ENCODE results near the gene INPP5A. TPM values are rescaled to one million over a fixed set of nuclear protein-coding genes. Genes with fewer than 3 reads are reported as not detected.
"Not testable (repeated sequence)": the region's sequence is repeated elsewhere in the genome, so short reads cannot be mapped to it uniquely, and the experiment has no call there.

Gene INPP5A
- total RNA-seq, 1 experiment from 2014 or later, result 16.6 TPM

DNA sequence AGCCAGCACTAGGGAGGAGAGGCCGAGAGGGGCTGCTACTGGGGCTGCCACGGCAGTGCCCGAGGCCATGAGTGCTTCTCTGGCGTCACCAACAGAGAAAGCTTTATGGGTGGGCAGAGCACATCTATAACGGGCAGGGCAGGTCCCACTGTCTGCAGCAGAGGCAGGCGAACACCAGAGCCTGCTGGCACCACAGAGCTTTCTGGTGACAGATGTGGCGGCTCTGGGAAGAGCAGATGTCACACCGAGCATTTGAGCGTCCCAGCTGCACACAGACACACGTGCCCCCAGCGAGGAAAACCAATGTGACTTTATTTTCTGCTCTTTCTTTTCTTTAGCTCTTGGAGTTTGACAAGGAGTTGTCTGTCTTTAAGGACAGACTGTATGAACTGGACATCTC is 227.8 kb downstream of the INPP5A start:
- peaks cover 4% of the 10 kb centered on the region for H3K36me3 Mint-ChIP-seq (ENCODE audit: insufficient read depth, unreplicated experiment)
- no peaks in the 10 kb centered on the region for H3K27me3 Mint-ChIP-seq (ENCODE audit: unreplicated experiment)
- no TSS peak for BruUV-seq (replicated peaks)
- no peak overlapping the region for H3K4me3 Mint-ChIP-seq (ENCODE audit: low read depth, unreplicated experiment)
- CTCF ChIA-PET, result no interaction called here
- no peaks in the 10 kb centered on the region for H3K4me1 Mint-ChIP-seq (ENCODE audit: low read depth, unreplicated experiment)
- H3K9me3 Mint-ChIP-seq (ENCODE audit: low read depth, unreplicated experiment), result no peaks in the 10 kb centered on the region
- TF ChIP-seq, protein P1, sequence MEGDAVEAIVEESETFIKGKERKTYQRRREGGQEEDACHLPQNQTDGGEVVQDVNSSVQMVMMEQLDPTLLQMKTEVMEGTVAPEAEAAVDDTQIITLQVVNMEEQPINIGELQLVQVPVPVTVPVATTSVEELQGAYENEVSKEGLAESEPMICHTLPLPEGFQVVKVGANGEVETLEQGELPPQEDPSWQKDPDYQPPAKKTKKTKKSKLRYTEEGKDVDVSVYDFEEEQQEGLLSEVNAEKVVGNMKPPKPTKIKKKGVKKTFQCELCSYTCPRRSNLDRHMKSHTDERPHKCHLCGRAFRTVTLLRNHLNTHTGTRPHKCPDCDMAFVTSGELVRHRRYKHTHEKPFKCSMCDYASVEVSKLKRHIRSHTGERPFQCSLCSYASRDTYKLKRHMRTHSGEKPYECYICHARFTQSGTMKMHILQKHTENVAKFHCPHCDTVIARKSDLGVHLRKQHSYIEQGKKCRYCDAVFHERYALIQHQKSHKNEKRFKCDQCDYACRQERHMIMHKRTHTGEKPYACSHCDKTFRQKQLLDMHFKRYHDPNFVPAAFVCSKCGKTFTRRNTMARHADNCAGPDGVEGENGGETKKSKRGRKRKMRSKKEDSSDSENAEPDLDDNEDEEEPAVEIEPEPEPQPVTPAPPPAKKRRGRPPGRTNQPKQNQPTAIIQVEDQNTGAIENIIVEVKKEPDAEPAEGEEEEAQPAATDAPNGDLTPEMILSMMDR (IDR thresholded peaks at IDR 0.05; ENCODE audit: unreplicated experiment), result no peak
- DNase-seq, result no peak
- no peak overlapping the region for H3K27ac Mint-ChIP-seq (ENCODE audit: unreplicated experiment)
- intact Hi-C loops (cut with micrococcal nuclease; ENCODE audit: unreplicated experiment), result no loop called here

DNA sequence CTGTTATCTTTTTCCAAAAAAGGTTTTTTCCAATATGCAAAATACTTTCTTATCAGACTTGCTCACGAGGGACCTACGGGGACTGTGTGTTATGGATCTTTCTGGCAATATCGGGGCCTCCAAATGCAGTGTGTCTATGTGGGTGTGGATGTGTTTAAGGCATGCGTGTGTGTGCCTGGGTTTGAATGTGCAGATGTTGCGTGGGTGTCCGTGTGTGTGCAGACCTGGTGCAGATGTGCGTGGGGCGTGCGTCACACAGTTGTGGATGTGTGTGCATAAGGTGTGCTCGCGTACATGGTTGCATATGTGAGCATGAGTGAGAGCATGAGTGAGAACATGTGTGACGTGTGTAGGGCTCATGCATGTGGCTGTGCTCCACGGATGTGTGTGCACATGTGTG is 228.7 kb downstream of the INPP5A start:
- no peak overlapping the region for H3K27ac Mint-ChIP-seq (ENCODE audit: unreplicated experiment)

DNA sequence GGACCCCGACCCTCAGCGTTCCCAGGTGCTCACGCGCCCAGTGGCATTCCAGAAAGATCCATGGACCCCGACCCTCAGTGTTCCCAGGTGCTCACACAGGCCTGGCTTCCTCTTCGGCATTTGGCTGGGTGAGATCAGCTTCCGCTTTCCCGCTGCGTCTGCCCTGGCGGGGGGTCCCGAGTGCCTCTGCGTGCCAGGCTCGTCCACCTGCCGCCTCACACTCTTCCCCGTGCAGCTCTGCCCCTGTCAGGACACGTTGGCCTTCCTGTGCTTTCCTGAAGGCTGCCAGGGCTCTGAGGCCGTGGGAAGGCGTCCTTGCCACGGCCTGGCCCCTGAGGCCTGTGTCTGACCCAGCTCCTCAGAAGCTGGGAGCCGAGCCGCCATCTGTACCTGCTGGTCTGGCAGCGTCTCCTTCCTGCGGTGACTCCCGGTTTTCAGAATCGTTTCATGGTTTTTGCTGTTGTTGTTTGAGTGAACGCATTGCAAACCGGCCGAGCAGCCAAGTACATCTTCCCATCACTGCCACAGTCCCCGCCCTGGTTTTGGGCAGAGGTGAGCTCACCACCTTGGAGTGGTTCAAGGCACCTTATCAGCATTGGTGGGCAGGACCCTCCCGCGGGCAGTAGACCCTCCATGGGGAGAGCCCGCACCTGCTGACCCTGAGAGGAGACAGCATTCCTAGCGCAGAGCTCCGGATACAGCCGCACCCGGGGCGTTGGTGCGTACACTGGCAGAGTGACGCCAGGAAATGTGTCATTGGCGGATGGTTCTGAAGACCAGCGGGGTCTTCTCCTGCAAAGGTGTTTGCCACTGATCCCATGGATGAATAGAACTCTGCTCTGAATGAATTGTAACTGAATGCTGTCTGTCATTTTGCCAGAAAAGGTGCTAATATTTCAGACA is 231.0 kb downstream of the INPP5A start:
- Mint-ChIP-seq H3K36me3 (ENCODE audit: insufficient read depth, unreplicated experiment) (peaks cover 4% of the 10 kb centered on the region), H3K4me3 (ENCODE audit: low read depth, unreplicated experiment) (no peak overlapping the region), H3K27me3 (ENCODE audit: unreplicated experiment) (no peaks in the 10 kb centered on the region), H3K27ac (ENCODE audit: unreplicated experiment) (no peak overlapping the region), H3K4me1 (ENCODE audit: low read depth, unreplicated experiment) (no peaks in the 10 kb centered on the region), H3K9me3 (ENCODE audit: low read depth, unreplicated experiment) (no peaks in the 10 kb centered on the region)
- intact Hi-C loops (cut with micrococcal nuclease; ENCODE audit: unreplicated experiment), result no loop called here
- CTCF ChIA-PET, result no interaction called here
- BruUV-seq (replicated peaks), result no TSS peak
- TF ChIP-seq, protein P1 (IDR thresholded peaks at IDR 0.05; ENCODE audit: unreplicated experiment), result no peak
- no peak for DNase-seq

More for the DNA sequence above, 228.7 kb downstream of the INPP5A start:
- no peaks in the 10 kb centered on the region for H3K27me3 Mint-ChIP-seq (ENCODE audit: unreplicated experiment)
- H3K4me1 Mint-ChIP-seq (ENCODE audit: low read depth, unreplicated experiment), result no peaks in the 10 kb centered on the region
- CTCF ChIA-PET, result no interaction called here
- no TSS peak for BruUV-seq (replicated peaks)
- no peaks in the 10 kb centered on the region for H3K9me3 Mint-ChIP-seq (ENCODE audit: low read depth, unreplicated experiment)
- no peak overlapping the region for H3K4me3 Mint-ChIP-seq (ENCODE audit: low read depth, unreplicated experiment)
- TF ChIP-seq, protein P1 (IDR thresholded peaks at IDR 0.05; ENCODE audit: unreplicated experiment), result no peak
- no peak for DNase-seq
- intact Hi-C loops (cut with micrococcal nuclease; ENCODE audit: unreplicated experiment), result no loop called here
- H3K36me3 Mint-ChIP-seq (ENCODE audit: insufficient read depth, unreplicated experiment), result peaks cover 4% of the 10 kb centered on the region

DNA sequence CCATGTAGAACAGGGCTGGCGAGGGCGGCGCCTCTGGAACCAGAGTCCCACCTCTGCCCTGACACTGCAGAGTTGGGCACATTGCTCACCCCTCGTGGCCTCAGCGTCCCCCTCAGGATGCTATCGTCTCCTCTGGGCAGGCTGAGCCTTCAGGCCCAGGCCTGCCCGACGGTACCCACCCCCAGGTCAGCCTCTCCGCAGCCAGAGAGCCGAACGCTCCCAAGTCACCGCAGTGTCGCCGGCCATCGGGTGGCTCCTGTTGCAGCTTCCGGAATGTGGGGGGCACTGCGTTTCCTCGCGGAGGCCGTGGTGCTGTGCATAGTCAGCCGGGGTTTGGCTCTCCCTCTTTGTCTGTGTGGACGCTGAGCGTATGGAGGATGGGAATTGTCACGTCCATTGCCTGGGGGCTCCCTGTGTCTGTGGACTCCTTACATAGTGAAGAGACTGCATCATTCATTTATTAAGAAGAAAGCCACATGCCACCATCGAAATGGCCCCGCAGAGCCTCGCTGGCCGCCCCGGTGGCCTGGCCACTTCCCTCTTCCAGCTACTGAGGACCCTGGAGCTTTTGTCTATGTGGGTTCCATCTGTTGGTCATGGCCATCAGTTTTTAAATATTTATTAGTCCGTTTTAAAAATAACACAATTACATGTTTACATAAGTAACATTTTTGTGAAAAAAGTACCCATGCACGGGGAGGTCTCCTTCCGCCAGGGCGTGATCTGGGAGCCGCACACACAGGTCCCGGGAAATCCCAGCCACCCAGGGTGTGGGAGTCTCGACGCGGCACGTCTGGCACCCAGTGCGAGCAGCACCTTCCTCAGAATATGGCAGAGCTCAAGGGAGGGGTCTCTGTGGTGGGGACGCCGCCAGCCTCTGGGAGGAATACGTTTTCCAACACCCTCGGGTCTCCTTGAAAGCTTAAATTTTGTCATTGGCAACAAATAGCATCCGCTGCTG is 232.8 kb downstream of the INPP5A start:
- DNase-seq, result no peak
- Mint-ChIP-seq H3K4me3 (ENCODE audit: low read depth, unreplicated experiment) (no peak overlapping the region), H3K36me3 (ENCODE audit: insufficient read depth, unreplicated experiment) (peaks cover 4% of the 10 kb centered on the region), H3K9me3 (ENCODE audit: low read depth, unreplicated experiment) (no peaks in the 10 kb centered on the region), H3K27ac (ENCODE audit: unreplicated experiment) (no peak overlapping the region), H3K27me3 (ENCODE audit: unreplicated experiment) (no peaks in the 10 kb centered on the region), H3K4me1 (ENCODE audit: low read depth, unreplicated experiment) (no peaks in the 10 kb centered on the region)
- CTCF ChIA-PET, result no interaction called here
- BruUV-seq (replicated peaks), result no TSS peak
- intact Hi-C loops (cut with micrococcal nuclease; ENCODE audit: unreplicated experiment), result no loop called here
- TF ChIP-seq, protein P1 (IDR thresholded peaks at IDR 0.05; ENCODE audit: unreplicated experiment), result no peak

DNA sequence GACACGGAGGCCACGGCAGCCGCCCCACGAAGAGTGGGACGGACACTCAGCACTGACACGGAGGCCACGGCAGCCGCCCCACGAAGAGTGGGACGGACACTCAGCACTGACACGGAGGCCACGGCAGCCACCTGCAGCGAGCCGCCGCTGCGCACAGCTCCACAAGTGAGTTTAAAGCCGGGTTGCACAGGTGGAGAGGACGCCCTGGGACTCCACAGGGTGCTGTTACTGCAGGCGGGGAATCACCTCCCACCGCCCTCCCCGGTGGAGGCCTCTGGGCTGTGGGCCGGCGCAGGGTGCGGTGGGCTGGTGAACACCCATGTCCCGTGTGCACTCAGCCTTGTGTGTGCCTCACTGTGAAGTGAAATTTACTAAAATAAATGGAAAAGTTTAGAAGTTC is 235.2 kb downstream of the INPP5A start:
- H3K4me1 Mint-ChIP-seq (ENCODE audit: low read depth, unreplicated experiment); CTCF ChIA-PET; H3K27me3 Mint-ChIP-seq (ENCODE audit: unreplicated experiment); H3K27ac Mint-ChIP-seq (ENCODE audit: unreplicated experiment); H3K4me3 Mint-ChIP-seq (ENCODE audit: low read depth, unreplicated experiment); H3K9me3 Mint-ChIP-seq (ENCODE audit: low read depth, unreplicated experiment); H3K36me3 Mint-ChIP-seq (ENCODE audit: insufficient read depth, unreplicated experiment); DNase-seq; intact Hi-C loops (cut with micrococcal nuclease; ENCODE audit: unreplicated experiment); BruUV-seq (replicated peaks): not testable (repeated sequence)

Data from Calu3 (cell line).